Gastrocnemius medialis (tissue), 4 donors: ENCODE measurements around the gene VWA1.

Source experiments
- CTCF ChIP-seq, 5 experiments: fragments of 450-650 bp in 3 of 5; fragments of 200-600 bp in 2 of 5; sonication (generic) in 2 of 5; IDR thresholded peaks in 4 of 5; conservative IDR thresholded peaks in 1 of 5; 1 replicate in 4 of 5; 2 replicates in 1 of 5; pipeline ENCODE4 v1.5.1; 2016 to 2019; ENCODE audit warnings: antibody characterized with exemption in 5 of 5, mild to moderate bottlenecking in 3 of 5, moderate library complexity in 3 of 5
- POLR2A ChIP-seq, 2 donors: fragments of 450-650 bp; IDR thresholded peaks; one replicate each; pipeline ENCODE4 v1.6.1; 2017; ENCODE audit warnings: antibody characterized with exemption in 2 of 2, mild to moderate bottlenecking in 2 of 2, moderate library complexity in 2 of 2

- TF ChIP-seq CTCF (IDR thresholded peaks at IDR 0.05 in 4 of 5, conservative IDR thresholded peaks at IDR 0.05 in 1 of 5) (no peak), POLR2A (IDR thresholded peaks at IDR 0.05) (no peak)
Observed at GRCh38 chr1:1398677-1399186, 36.8 kb upstream of the VWA1 start.
